HFFc6 (cell line): ENCODE results near the gene SZRD1. TPM values are rescaled to one million over a fixed set of nuclear protein-coding genes. Genes with fewer than 3 reads are reported as not detected.

Experiments
- DNase-seq: peaks from one replicate; pipeline ENCODE4 v3.0.0-alpha.2; 2018
- H3K27ac Mint-ChIP-seq: 2 replicates; pipeline ENCODE4 v1.8.0; 2020; ENCODE audit warnings: mild to moderate bottlenecking, mixed read lengths
- H3K27me3 Mint-ChIP-seq: 2 replicates; pipeline ENCODE4 v1.8.0; 2021; ENCODE audit warnings: mild to moderate bottlenecking, moderate library complexity, mixed read lengths; ENCODE audit not compliant: insufficient read depth
- H3K36me3 Mint-ChIP-seq: 2 replicates; pipeline ENCODE4 v1.8.0; 2021; ENCODE audit warnings: low read depth, mixed read lengths
- H3K4me1 Mint-ChIP-seq: 2 replicates; pipeline ENCODE4 v1.8.0; 2020; ENCODE audit warnings: low read depth, mixed read lengths
- H3K4me3 Mint-ChIP-seq: 2 replicates; pipeline ENCODE4 v1.8.0; 2020; ENCODE audit warnings: mild to moderate bottlenecking, moderate library complexity, mixed read lengths
- H3K9me3 Mint-ChIP-seq: 2 replicates; pipeline ENCODE4 v1.8.0; 2020; ENCODE audit warnings: mild to moderate bottlenecking, mixed read lengths
- CTCF ChIP-seq: fragments of 200-600 bp; sonication (generic); IDR thresholded peaks from 2 replicates; pipeline ENCODE4 v1.5.0; 2021; ENCODE audit warnings: antibody characterized with exemption, mild to moderate bottlenecking
- total RNA-seq, 6 experiments: library from RNA; stranded (reverse); fragmentation: NEBNext Ultra II Directional; extraction: Animal tissue kit (Norgen Biotek cat#: 25700); gene quantifications; 2 replicates in 1 of 6; 3 replicates in 5 of 6; pipeline ENCODE4 v1.2.3, GENCODE V29; 2021

SZRD1 gene
- total RNA-seq, 6 experiments from 2014 or later, result 210 to 246 (median 229) TPM

DNA sequence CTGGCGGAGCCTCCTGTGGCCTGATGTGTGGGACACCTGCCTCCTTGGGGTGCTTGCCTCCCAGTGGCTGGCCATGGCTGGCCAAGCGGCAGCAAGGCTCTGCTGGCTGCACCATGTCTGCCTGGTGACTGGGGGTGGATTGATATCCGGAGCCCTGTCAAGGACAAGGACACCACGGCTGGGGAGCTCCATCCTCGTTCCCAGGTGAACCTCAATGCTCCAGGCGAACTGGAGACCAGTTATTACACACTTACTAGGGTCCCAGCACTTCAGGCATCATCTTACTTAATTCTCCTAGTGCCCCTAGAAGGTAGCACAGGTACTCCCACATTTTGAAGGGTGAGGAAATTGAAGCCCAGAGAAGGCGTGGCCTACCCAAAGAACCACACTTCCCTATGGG, 55.0 kb downstream of the SZRD1 start:
- Mint-ChIP-seq H3K36me3 (no peaks in the 10 kb centered on the region; the same call in 1 of the 2 replicates), H3K4me1 (no peaks in the 10 kb centered on the region; the same call in 1 of the 2 replicates), H3K4me3 (no peak overlapping the region), H3K27me3 (peaks cover 15% of the 10 kb centered on the region), H3K9me3 (no peaks in the 10 kb centered on the region), H3K27ac (no peak overlapping the region)
- DNase-seq, result no peak
- no peak for TF ChIP-seq CTCF

DNA sequence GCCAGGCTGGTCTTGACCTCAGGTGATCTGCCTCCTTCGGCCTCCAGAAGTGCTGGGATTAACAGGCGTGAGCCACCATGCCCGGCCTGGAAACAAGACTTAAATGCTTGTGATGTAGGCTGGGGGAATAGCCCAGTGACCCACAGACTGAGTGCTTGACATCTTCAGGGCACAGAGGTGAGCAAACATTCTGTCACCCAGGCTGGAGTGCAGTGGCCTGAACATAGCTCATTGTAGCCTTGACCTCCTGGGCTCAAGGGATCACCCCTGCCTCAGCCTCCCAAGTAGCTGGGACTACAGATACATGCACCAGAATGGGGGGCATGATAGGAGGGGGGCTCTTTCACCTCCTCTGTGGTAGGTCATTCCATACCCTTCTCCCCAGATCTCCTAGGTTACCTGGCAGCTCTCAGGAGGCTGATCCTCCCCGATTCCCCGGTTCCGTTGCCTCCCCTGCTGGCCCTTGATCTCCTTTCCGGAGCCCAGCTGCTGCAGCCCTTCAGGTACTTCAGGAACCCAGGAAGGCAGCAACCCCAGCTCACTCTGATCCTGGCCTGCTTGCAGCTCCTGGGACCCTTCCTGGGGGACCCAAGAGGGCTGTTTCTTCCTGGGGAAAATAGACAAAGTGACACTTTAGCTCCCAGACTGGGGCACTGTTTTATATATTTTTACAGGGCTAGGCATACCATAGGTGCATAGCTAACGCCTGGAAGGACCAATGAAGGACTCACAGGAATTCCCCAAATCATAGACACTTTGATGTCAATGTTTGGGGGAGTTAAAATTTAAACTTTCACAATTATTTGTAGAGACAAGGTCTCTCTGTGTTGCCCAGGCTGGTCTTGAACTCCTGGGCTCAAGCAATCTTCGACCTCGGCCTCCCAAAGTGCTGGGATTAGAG, 58.3 kb downstream of the SZRD1 start:
- no peak for DNase-seq
- H3K4me3 Mint-ChIP-seq, result no peak overlapping the region

DNA sequence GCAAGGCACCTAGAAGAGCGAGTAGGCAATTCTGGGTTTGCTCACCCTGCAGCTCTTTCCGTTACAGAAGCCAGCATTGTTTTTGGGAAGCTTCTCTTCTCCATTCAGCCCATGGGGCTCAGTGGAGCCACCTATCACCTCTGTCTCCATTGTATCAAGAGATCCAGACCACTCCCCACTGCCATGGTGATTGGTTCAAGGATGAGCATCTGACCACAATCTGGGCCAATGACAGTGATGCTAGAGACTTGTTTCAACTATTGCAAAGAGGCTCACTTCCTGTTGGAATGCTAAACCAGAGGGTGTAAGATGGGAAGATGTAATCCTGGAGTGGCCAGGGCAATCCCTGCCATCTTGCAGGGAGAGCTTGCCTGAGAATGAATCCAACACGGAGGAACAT, 63.6 kb downstream of the SZRD1 start:
- Mint-ChIP-seq H3K27me3 (peaks cover 11% of the 10 kb centered on the region), H3K4me1 (no peaks in the 10 kb centered on the region), H3K27ac (no peak overlapping the region), H3K9me3 (no peaks in the 10 kb centered on the region), H3K4me3 (no peak overlapping the region), H3K36me3 (no peaks in the 10 kb centered on the region)
- no peak for DNase-seq
- TF ChIP-seq CTCF, result no peak

More for the DNA sequence above, 58.3 kb downstream of the SZRD1 start:
- Mint-ChIP-seq H3K27me3 (peaks cover 6% of the 10 kb centered on the region), H3K27ac (no peak overlapping the region), H3K9me3 (no peaks in the 10 kb centered on the region), H3K36me3 (no peaks in the 10 kb centered on the region), H3K4me1 (no peaks in the 10 kb centered on the region; the same call in 1 of the 2 replicates)
- TF ChIP-seq CTCF, result no peak

GRCh38 chr1:16433030-16433429, 66.0 kb downstream of the SZRD1 start:
- Mint-ChIP-seq H3K27ac (no peak overlapping the region), H3K27me3 (peaks cover 12% of the 10 kb centered on the region), H3K4me3 (no peak overlapping the region), H3K4me1 (no peaks in the 10 kb centered on the region), H3K36me3 (no peaks in the 10 kb centered on the region), H3K9me3 (no peaks in the 10 kb centered on the region)
- DNase-seq, result no peak
- no peak for TF ChIP-seq CTCF

DNA sequence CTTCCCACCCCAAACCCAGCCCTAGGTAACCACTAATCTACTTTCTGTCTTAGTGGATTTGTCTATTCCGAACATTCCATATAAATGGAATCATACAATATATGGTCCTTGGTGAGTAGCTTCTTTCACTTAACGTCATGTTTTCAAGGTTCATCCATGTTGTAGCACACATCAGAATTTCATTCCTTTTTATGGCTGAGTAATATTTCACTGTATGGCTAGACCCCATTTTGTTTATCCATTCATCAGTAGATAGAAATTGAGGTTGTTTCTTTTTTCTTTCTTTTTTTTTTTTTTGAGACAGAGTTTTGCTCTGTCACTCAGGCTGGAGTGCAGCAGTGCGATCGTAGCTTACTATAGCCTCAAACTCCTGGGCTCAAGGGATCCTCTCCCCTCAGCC, 67.0 kb downstream of the SZRD1 start:
- Mint-ChIP-seq H3K4me1 (no peaks in the 10 kb centered on the region), H3K27me3 (peaks cover 12% of the 10 kb centered on the region), H3K9me3 (no peaks in the 10 kb centered on the region), H3K4me3 (no peak overlapping the region), H3K36me3 (no peaks in the 10 kb centered on the region), H3K27ac (no peak overlapping the region)
- TF ChIP-seq CTCF, result no peak
- no peak for DNase-seq
